MM.1S (cell line): Measurements from ENCODE around the gene CD200R1.

Source experiments
- DNase-seq: peaks from one replicate; pipeline ENCODE4 v3.0.0-alpha.2; 2015
- H2AFZ ChIP-seq: fragments of 300-600 bp; sonication (generic); 2 replicates; pipeline ENCODE4 v1.6.0; 2016; ENCODE audit warnings: antibody characterized with exemption, low read length
- H3F3A ChIP-seq: fragments of 300-600 bp; sonication (generic); 2 replicates; pipeline ENCODE4 v1.6.1; 2016; ENCODE audit warnings: mild to moderate bottlenecking, antibody characterized with exemption, low read length, moderate library complexity, mixed read lengths; ENCODE audit not compliant: insufficient read depth
- H3K27ac ChIP-seq: fragments of 300-600 bp; sonication (generic); 2 replicates; pipeline ENCODE4 v1.5.1; 2016; ENCODE audit warnings: mild to moderate bottlenecking, low read length
- H3K27me3 ChIP-seq: fragments of 300-600 bp; sonication (generic); replicated peaks from 2 replicates; pipeline ENCODE4 v1.6.0; 2016; ENCODE audit warnings: low read length; ENCODE audit not compliant: insufficient read depth
- H3K36me3 ChIP-seq: fragments of 300-600 bp; sonication (generic); replicated peaks from 2 replicates; pipeline ENCODE4 v1.6.1; 2016; ENCODE audit warnings: mild to moderate bottlenecking, low read length, mixed read lengths; ENCODE audit not compliant: insufficient read depth
- H3K4me1 ChIP-seq: fragments of 300-600 bp; sonication (generic); 2 replicates; pipeline ENCODE4 v1.6.1; 2016; ENCODE audit warnings: low read length, mixed read lengths
- H3K4me2 ChIP-seq: fragments of 300-600 bp; sonication (generic); 2 replicates; pipeline ENCODE4 v1.6.0; 2016; ENCODE audit warnings: low read depth, low read length
- H3K4me3 ChIP-seq: fragments of 300-600 bp; sonication (generic); 2 replicates; pipeline ENCODE4 v1.5.1; 2016; ENCODE audit warnings: low read length, mixed read lengths
- H3K79me2 ChIP-seq: fragments of 300-600 bp; sonication (generic); 2 replicates; pipeline ENCODE4 v1.6.1; 2016; ENCODE audit warnings: mixed run types, low read length, mixed read lengths
- H3K9ac ChIP-seq: fragments of 300-600 bp; sonication (generic); 2 replicates; pipeline ENCODE4 v1.6.1; 2016; ENCODE audit warnings: low read length, mixed read lengths
- H3K9me2 ChIP-seq: fragments of 300-600 bp; sonication (generic); replicated peaks from 2 replicates; pipeline ENCODE4 v1.6.1; 2016; ENCODE audit warnings: mild to moderate bottlenecking, low read length, mixed read lengths; ENCODE audit not compliant: insufficient read depth
- H3K9me3 ChIP-seq: fragments of 300-600 bp; sonication (generic); replicated peaks from 2 replicates; pipeline ENCODE4 v1.6.1; 2016; ENCODE audit warnings: mild to moderate bottlenecking, low read length, mixed read lengths; ENCODE audit not compliant: insufficient read depth
- H4K20me1 ChIP-seq: fragments of 300-600 bp; sonication (generic); 2 replicates; pipeline ENCODE4 v1.6.1; 2016; ENCODE audit warnings: mild to moderate bottlenecking, low read length, moderate library complexity, mixed read lengths; ENCODE audit not compliant: insufficient read depth
- CTCF ChIP-seq: fragments of 300-600 bp; sonication (generic); IDR thresholded peaks from 2 replicates; pipeline ENCODE4 v1.5.1; 2016; ENCODE audit warnings: antibody characterized with exemption, low read length, mixed read lengths
- EZH2 ChIP-seq: fragments of 300-600 bp; sonication (generic); optimal IDR thresholded peaks from 2 replicates; pipeline ENCODE3; 2017; ENCODE audit warnings: low read depth, mild to moderate bottlenecking, antibody characterized with exemption, low read length, mixed read lengths
- EZH2phosphoT487 ChIP-seq: fragments of 300-600 bp; sonication (generic); IDR thresholded peaks from 2 replicates; pipeline ENCODE4 v1.6.1; 2018; ENCODE audit warnings: antibody characterized with exemption, low read length

The CD200R1 gene

GRCh38 chr3:113002037-113002436 lies 27.1 kb upstream of the CD200R1 start:
- no peaks in the 10 kb centered on the region for H4K20me1 ChIP-seq
- H2AFZ ChIP-seq = no peak overlapping the region
- no peak overlapping the region for H3K9ac ChIP-seq
- H3K9me2 ChIP-seq = no peaks in the 10 kb centered on the region
- no peaks in the 10 kb centered on the region for H3K27me3 ChIP-seq
- H3K27ac ChIP-seq = no peak overlapping the region
- no peaks in the 10 kb centered on the region; the same call in 1 of the 2 replicates for H3K36me3 ChIP-seq
- no peak overlapping the region for H3K4me2 ChIP-seq
- 0 out of 2 replicates have a peak, but pooled peaks cover 3% of the 10 kb centered on the region for H3K79me2 ChIP-seq
- TF ChIP-seq CTCF (no peak), EZH2 (no peak), EZH2phosphoT487 (no peak)
- H3K4me3 ChIP-seq = no peak overlapping the region
- peaks cover 22% of the 10 kb centered on the region for H3F3A ChIP-seq
- H3K9me3 ChIP-seq = no peaks in the 10 kb centered on the region
- peaks cover 24% of the 10 kb centered on the region for H3K4me1 ChIP-seq
- no peak for DNase-seq

GRCh38 chr3:113000691-113001090 lies 25.8 kb upstream of the CD200R1 start:
- Histone ChIP-seq H3K27me3 (no peaks in the 10 kb centered on the region), H3K79me2 (0 out of 2 replicates have a peak, but pooled peaks cover 3% of the 10 kb centered on the region), H3K9me2 (no peaks in the 10 kb centered on the region), H3K27ac (no peak overlapping the region), H3K4me1 (peaks cover 14% of the 10 kb centered on the region), H2AFZ (no peak overlapping the region), H3K4me3 (no peak overlapping the region), H3K4me2 (no peak overlapping the region), H3K36me3 (no peaks in the 10 kb centered on the region; the same call in 1 of the 2 replicates), H3K9ac (no peak overlapping the region), H3F3A (peaks cover 11% of the 10 kb centered on the region), H3K9me3 (no peaks in the 10 kb centered on the region), H4K20me1 (no peaks in the 10 kb centered on the region)
- no peak for DNase-seq
- TF ChIP-seq CTCF = no peak
- TF ChIP-seq EZH2phosphoT487 = no peak
- TF ChIP-seq EZH2 = no peak

GRCh38 chr3:112995800-112996199 lies 20.9 kb upstream of the CD200R1 start:
- Histone ChIP-seq H3K9me2 (no peaks in the 10 kb centered on the region), H3F3A (0 out of 2 replicates have a peak, but pooled peaks cover 2% of the 10 kb centered on the region), H2AFZ (no peak overlapping the region), H3K9ac (no peak overlapping the region), H3K27ac (no peak overlapping the region), H3K36me3 (no peaks in the 10 kb centered on the region; the same call in 1 of the 2 replicates), H3K4me2 (no peak overlapping the region), H3K4me3 (no peak overlapping the region), H3K9me3 (no peaks in the 10 kb centered on the region), H3K79me2 (peaks cover 35% of the 10 kb centered on the region), H4K20me1 (no peaks in the 10 kb centered on the region), H3K4me1 (peaks cover 7% of the 10 kb centered on the region; the same call in 1 of the 2 replicates), H3K27me3 (no peaks in the 10 kb centered on the region)
- no peak for DNase-seq
- no peak for TF ChIP-seq EZH2phosphoT487
- TF ChIP-seq CTCF = no peak
- TF ChIP-seq EZH2 = no peak
